K562 (cell line): ENCODE data around the gene INO80C. TPM values are rescaled to one million over a fixed set of nuclear protein-coding genes. Genes with fewer than 3 reads are reported as not detected.

Experiments used
- ATAC-seq: fragments of 200-7000 bp; cut with Tn5 transposase; 3 replicates; pipeline ENCODE4 v1.9.1; 2020; ENCODE audit warnings: moderate library complexity
- BruUV-seq: library from RNA; stranded (reverse); fragments of 400-500 nt; replicated peaks from 2 replicates; lab custom pipeline; 2021; lab: Mats Ljungman, UMichigan
- CTCF ChIA-PET: fragments of 300-600 bp; formaldehyde crosslinking; extraction: SDS; loops from one replicate; lab custom pipeline; 2021; ENCODE audit warnings: low intra/inter-chr PET ratio; lab: Yijun Ruan, JAX
- POLR2A ChIA-PET: fragments of 300-600, 350-650 bp; sonication (Branson Sonifier 250); formaldehyde crosslinking; extraction: SDS; loops from one replicate; lab custom pipeline; 2021; ENCODE audit warnings: antibody characterized with exemption, inconsistent platforms; lab: Yijun Ruan, JAX
- DNase-seq, 4 experiments: peaks; one replicate each; pipeline versions ENCODE4 v3.0.0 to v3.0.0-alpha.2; 2011 to 2018; ENCODE audit warnings: low spot score in 3 of 4, mixed read lengths in 3 of 4; ENCODE audit errors: extremely low read depth in 1 of 4
- FAIRE-seq: peaks from 2 replicates; lab custom pipeline; 2011; peaks lifted over from hg19 to GRCh38; lab: Jason Lieb, UNC
- H2AFZ ChIP-seq: 2 replicates; pipeline ENCODE4 v1.6.0; 2011; ENCODE audit warnings: low read depth, low read length, control low read depth, inconsistent platforms
- H3K27ac ChIP-seq: fragments of 200-600 bp; 3 replicates; pipeline ENCODE4 v1.8.0; 2011; ENCODE audit warnings: low read depth, mild to moderate bottlenecking, control low read depth, inconsistent platforms, low read length, moderate library complexity, mixed read lengths; ENCODE audit errors: extremely low read depth
- H3K27me3 ChIP-seq, 2 experiments: fragments of 300-600 bp in 1 of 2; 2 replicates in 1 of 2; 3 replicates in 1 of 2; pipeline versions ENCODE4 v1.6.0 to v1.8.0; 2011; ENCODE audit warnings: inconsistent platforms in 2 of 2, low read length in 2 of 2, mild to moderate bottlenecking in 1 of 2, mixed read lengths in 1 of 2, moderate library complexity in 1 of 2; ENCODE audit not compliant: control insufficient read depth in 2 of 2, insufficient read depth in 2 of 2
- H3K36me3 ChIP-seq: fragments of 300-600 bp; 3 replicates; pipeline ENCODE4 v1.8.0; 2011; ENCODE audit warnings: mild to moderate bottlenecking, low read length, inconsistent platforms; ENCODE audit not compliant: control insufficient read depth, insufficient read depth
- H3K4me1 ChIP-seq, 2 experiments: fragments of 200-600 bp in 1 of 2; replicated peaks in 1 of 2; 2 replicates in 1 of 2; 3 replicates in 1 of 2; pipeline versions ENCODE4 v1.5.1 to v1.8.0; 2011; ENCODE audit warnings: inconsistent platforms in 2 of 2, low read length in 2 of 2, mild to moderate bottlenecking in 1 of 2, mixed read lengths in 1 of 2, moderate library complexity in 1 of 2; ENCODE audit not compliant: control insufficient read depth in 2 of 2, insufficient read depth in 2 of 2
- H3K4me2 ChIP-seq: 2 replicates; pipeline ENCODE4 v1.6.1; 2011; ENCODE audit warnings: low read length, control low read depth, inconsistent platforms, mixed read lengths; ENCODE audit not compliant: insufficient read depth
- H3K4me3 ChIP-seq: fragments of 200-600 bp; sonication (generic), shearing (Covaris generic); 2 replicates; pipeline ENCODE4 v1.5.1; 2016; ENCODE audit warnings: control low read depth, inconsistent platforms
- H3K79me2 ChIP-seq: fragments of 200-600 bp; 3 replicates; pipeline ENCODE4 v1.8.0; 2011; ENCODE audit warnings: low read length, inconsistent platforms; ENCODE audit not compliant: control insufficient read depth, insufficient read depth
- H3K9ac ChIP-seq, 2 experiments: 2 replicates each; pipeline versions ENCODE4 v1.6.0 to v1.6.1; 2011; ENCODE audit warnings: low read depth in 2 of 2, low read length in 2 of 2, control low read depth in 1 of 2, inconsistent platforms in 1 of 2, mild to moderate bottlenecking in 1 of 2, mixed read lengths in 1 of 2; ENCODE audit not compliant: insufficient read depth in 1 of 2
- H3K9me1 ChIP-seq: one replicate; pipeline ENCODE4 v1.6.0; 2011; ENCODE audit warnings: inconsistent platforms, mild to moderate bottlenecking, low read length, moderate library complexity; ENCODE audit not compliant: control insufficient read depth, insufficient read depth
- H3K9me3 ChIP-seq: replicated peaks from 2 replicates; pipeline ENCODE4 v1.5.1; 2011; ENCODE audit warnings: low read depth, low read length, inconsistent platforms; ENCODE audit not compliant: control insufficient read depth, insufficient read depth
- H4K20me1 ChIP-seq: replicated peaks from 2 replicates; pipeline ENCODE4 v1.6.1; 2011; ENCODE audit warnings: low read length, inconsistent platforms, mixed read lengths; ENCODE audit not compliant: control insufficient read depth, insufficient read depth
- ADNP ChIP-seq: fragments of 200-800 bp; sonication (Bioruptor generic); IDR thresholded peaks from 2 replicates; pipeline ENCODE4 v1.6.1; 2016; ENCODE audit warnings: missing genetic modification characterization, missing compliant biosample characterization
- FOSL1 ChIP-seq: fragments of 200-800 bp; sonication (Bioruptor generic); conservative IDR thresholded peaks from 2 replicates; pipeline ENCODE4 v1.6.1; 2016; ENCODE audit warnings: missing genetic modification characterization, missing compliant biosample characterization
- HDAC1 ChIP-seq, 2 experiments: fragments of 450-650 bp; IDR thresholded peaks; 2 replicates each; pipeline ENCODE4 v1.6.1; 2016 to 2017; ENCODE audit warnings: inconsistent platforms in 1 of 2, mild to moderate bottlenecking in 1 of 2, moderate library complexity in 1 of 2
- HDAC2 ChIP-seq: fragments of 450-650 bp; IDR thresholded peaks from 2 replicates; pipeline ENCODE4 v1.6.1; 2016; ENCODE audit warnings: mild to moderate bottlenecking
- HDAC8 ChIP-seq: fragments of 450-650 bp; IDR thresholded peaks from 2 replicates; pipeline ENCODE4 v1.6.1; 2016; ENCODE audit warnings: mild to moderate bottlenecking, missing genetic modification characterization, moderate library complexity, missing compliant biosample characterization
- ILK ChIP-seq: fragments of 450-650 bp; IDR thresholded peaks from 2 replicates; pipeline ENCODE4 v1.6.1; 2016; ENCODE audit warnings: missing genetic modification characterization, low read depth, mild to moderate bottlenecking, missing compliant biosample characterization, moderate library complexity, borderline replicate concordance
- NFIC ChIP-seq: fragments of 450-650 bp; IDR thresholded peaks from 2 replicates; pipeline ENCODE4 v1.6.1; 2017; ENCODE audit warnings: mild to moderate bottlenecking, inconsistent platforms
- NFIX ChIP-seq: fragments of 250-450 bp; sonication (Bioruptor Pico); IDR thresholded peaks from 2 replicates; pipeline ENCODE4 v1.4.0; 2020; ENCODE audit warnings: low read depth, mild to moderate bottlenecking, moderate library complexity
- NFRKB ChIP-seq: fragments of 450-650 bp; IDR thresholded peaks from 2 replicates; pipeline ENCODE4 v1.6.1; 2016; ENCODE audit warnings: low read depth
- PURB ChIP-seq: sonication (generic); formaldehyde crosslinking; IDR thresholded peaks from 2 replicates; pipeline ENCODE4 v1.9.0; 2021; ENCODE audit warnings: low read depth, mild to moderate bottlenecking, missing genetic modification reagents
- RCOR1 ChIP-seq, 2 experiments: IDR thresholded peaks; 2 replicates each; pipeline ENCODE4 v1.6.1; 2012; ENCODE audit warnings: low read depth in 2 of 2, low read length in 2 of 2, borderline replicate concordance in 1 of 2, improper control_type of control experiment in 1 of 2
- RHOXF2B ChIP-seq: fragments of 250-450 bp; sonication (Bioruptor Pico); conservative IDR thresholded peaks from 2 replicates; pipeline ENCODE4 v1.5.1; 2021
- SRF ChIP-seq, 2 experiments: fragments of 250-450, 450-650 bp in 1 of 2; sonication (Bioruptor Pico) in 1 of 2; sonication (generic) in 1 of 2; formaldehyde crosslinking; IDR thresholded peaks; 2 replicates each; pipeline versions ENCODE4 v1.5.0 to v1.5.1; 2020 to 2022; ENCODE audit warnings: mild to moderate bottlenecking in 1 of 2, missing genetic modification reagents in 1 of 2
- TAF1 ChIP-seq: IDR thresholded peaks from 2 replicates; pipeline ENCODE4 v1.6.1; 2011; ENCODE audit warnings: mild to moderate bottlenecking, low read length, moderate library complexity; ENCODE audit not compliant: insufficient read depth, control insufficient read depth, severe bottlenecking; ENCODE audit errors: extremely low read depth
- TEAD1 ChIP-seq, 2 experiments: fragments of 450-650 bp in 1 of 2; sonication (generic) in 1 of 2; formaldehyde crosslinking; IDR thresholded peaks; 2 replicates each; pipeline versions ENCODE4 v1.4.0 to v1.8.0; 2020 to 2022; ENCODE audit warnings: mild to moderate bottlenecking in 2 of 2, missing genetic modification reagents in 1 of 2
- ZNF316 ChIP-seq: fragments of 450-650 bp; IDR thresholded peaks from 2 replicates; pipeline ENCODE4 v1.6.1; 2016
- WGBS: fragments of 100-300 bp; shearing (Covaris generic); methylation state at CpG from one replicate; pipeline ENCODE4 v1.1.6; 2016; ENCODE audit warnings: low coverage, mixed read lengths; ENCODE audit not compliant: insufficient coverage; ENCODE audit errors: missing lambda C conversion rate; 5-methylcytosine and 5-hydroxymethylcytosine counted together
- in situ Hi-C: fragments of 300-500 bp; cut with MboI; formaldehyde crosslinking; loops from 4 replicates; pipeline ENCODE4 v1.15.0; 2018; ENCODE audit warnings: inconsistent platforms, mixed read lengths
- intact Hi-C: fragments of 100-400 bp; cut with micrococcal nuclease; formaldehyde crosslinking; loops from 2 replicates; pipeline ENCODE4 v1.14.2; 2022
- polyA plus RNA-seq, 8 experiments: library from polyadenylated mRNA; depleted of rRNA in 4 of 8; stranded (reverse) in 5 of 8; unstranded in 3 of 8; fragments of >200 nt; fragmentation: Nextera tagmentation in 2 of 8; fragmentation: Illumina TruSeq in 1 of 8; extraction: Ambion mirVana in 2 of 8; extraction: Trizol in 1 of 8; gene quantifications; 2 replicates each; pipeline versions ENCODE4 v1.2.1 to v1.2.3, GENCODE V29; 2011 to 2014; ENCODE audit warnings: inconsistent platforms in 1 of 8, missing spikeins in 1 of 8
- total RNA-seq, 7 experiments: library from RNA; depleted of rRNA in 6 of 7; stranded (reverse); fragments of >200 nt in 6 of 7; fragmentation: Illumina TruSeq in 2 of 7; extraction: Trizol in 2 of 7; gene quantifications; 2 replicates each; pipeline versions ENCODE4 v1.2.1 to v1.2.3, GENCODE V29; 2011 to 2021; ENCODE audit warnings: low replicate concordance in 1 of 7
- TF ChIP-seq, protein P1 (sequence below): fragments of 250-450 bp; sonication (Bioruptor Pico); IDR thresholded peaks from 2 replicates; pipeline ENCODE4 v1.9.0; 2021; ENCODE audit warnings: mild to moderate bottlenecking, inconsistent platforms
- TF ChIP-seq, protein P2 (sequence below), 2 experiments: fragments of 450-650 bp; IDR thresholded peaks; 2 replicates each; pipeline ENCODE4 v1.6.1; 2016

INO80C gene
- total and polyA plus RNA-seq, 9 of the 15 experiments (the other 6 are each of a cell fraction or from before 2014, with no cell fraction given): 14.3 to 53.3 (median 46.6) TPM

DNA sequence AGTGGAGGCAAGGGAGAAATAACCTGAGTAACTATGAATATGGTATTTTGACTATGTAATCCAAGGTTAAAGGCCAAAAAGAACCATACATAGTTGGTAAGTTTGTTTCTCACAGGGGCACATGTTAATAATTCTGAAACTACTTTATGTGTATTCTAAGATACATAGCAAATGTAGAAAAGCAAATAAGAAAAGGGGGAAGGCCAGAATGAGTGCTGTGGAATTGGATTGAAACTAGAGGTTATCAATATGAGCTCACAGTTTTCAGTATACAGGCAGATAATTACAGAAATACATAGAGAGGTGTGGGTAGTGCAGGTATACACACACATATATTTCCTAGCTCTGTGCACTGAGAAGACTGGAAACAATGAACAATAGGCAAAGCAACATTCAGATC is 13.7 kb downstream of the INO80C start (continued):
- TF ChIP-seq NFIX (CRISPR knock-in tag) (no peak), ZNF316 (no peak), NFIC (no peak), FOSL1 (no peak), TEAD1 (CRISPR knock-in tag; IDR thresholded peaks at IDR 0.05) (no peak)
- TF ChIP-seq, protein P1, sequence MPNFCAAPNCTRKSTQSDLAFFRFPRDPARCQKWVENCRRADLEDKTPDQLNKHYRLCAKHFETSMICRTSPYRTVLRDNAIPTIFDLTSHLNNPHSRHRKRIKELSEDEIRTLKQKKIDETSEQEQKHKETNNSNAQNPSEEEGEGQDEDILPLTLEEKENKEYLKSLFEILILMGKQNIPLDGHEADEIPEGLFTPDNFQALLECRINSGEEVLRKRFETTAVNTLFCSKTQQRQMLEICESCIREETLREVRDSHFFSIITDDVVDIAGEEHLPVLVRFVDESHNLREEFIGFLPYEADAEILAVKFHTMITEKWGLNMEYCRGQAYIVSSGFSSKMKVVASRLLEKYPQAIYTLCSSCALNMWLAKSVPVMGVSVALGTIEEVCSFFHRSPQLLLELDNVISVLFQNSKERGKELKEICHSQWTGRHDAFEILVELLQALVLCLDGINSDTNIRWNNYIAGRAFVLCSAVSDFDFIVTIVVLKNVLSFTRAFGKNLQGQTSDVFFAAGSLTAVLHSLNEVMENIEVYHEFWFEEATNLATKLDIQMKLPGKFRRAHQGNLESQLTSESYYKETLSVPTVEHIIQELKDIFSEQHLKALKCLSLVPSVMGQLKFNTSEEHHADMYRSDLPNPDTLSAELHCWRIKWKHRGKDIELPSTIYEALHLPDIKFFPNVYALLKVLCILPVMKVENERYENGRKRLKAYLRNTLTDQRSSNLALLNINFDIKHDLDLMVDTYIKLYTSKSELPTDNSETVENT (CRISPR knock-in tag): no peak

DNA sequence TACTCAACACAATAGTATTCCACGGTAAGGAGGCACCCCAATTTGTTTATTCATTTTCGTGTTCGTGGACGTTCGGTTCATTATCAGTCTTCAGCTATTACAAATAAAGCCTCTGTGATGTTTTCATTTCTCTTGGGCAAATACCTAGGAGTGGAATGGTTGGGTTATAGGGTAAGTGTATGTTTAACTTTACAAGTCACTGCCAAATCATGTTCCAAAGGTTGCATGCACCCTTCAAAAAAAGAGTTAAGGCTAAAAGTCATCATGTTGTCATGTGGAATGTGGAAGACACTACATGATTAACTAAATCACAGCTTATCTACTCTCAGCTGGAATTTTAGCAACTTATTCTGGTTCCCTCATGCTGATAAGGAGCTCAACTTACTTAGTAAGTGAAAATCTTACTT is 15.8 kb downstream of the INO80C start:
- no peaks in the 10 kb centered on the region for H3K27me3 ChIP-seq
- ChIA-PET CTCF (no interaction called here), POLR2A (interaction anchor here (1.2 kb wide), 2 partner anchors 8 to 12 kb away, joined by 5 to 6 read pairs; no protein-coding TSS in a partner anchor)
- H3K36me3 ChIP-seq: 0 out of 3 replicates have a peak, but pooled peaks cover 4% of the 10 kb centered on the region
- H3K27ac ChIP-seq: no peak overlapping the region
- 76% methylated on average over 5 of the region's 5 CpGs for WGBS
- no peak overlapping the region for H3K4me3 ChIP-seq
- no peaks in the 10 kb centered on the region for H4K20me1 ChIP-seq
- FAIRE-seq: no peak
- H3K4me1 ChIP-seq: no peaks in the 10 kb centered on the region; a peak in 1 of 5 replicates
- no peaks in the 10 kb centered on the region for H3K79me2 ChIP-seq
- no peak overlapping the region for H3K9ac ChIP-seq
- in situ Hi-C loops: no loop called here
- no peak overlapping the region for H2AFZ ChIP-seq
- H3K9me3 ChIP-seq: no peaks in the 10 kb centered on the region
- no peak for ATAC-seq
- BruUV-seq: no TSS peak
- no peak for DNase-seq
- no peak overlapping the region for H3K4me2 ChIP-seq
- no peaks in the 10 kb centered on the region for H3K9me1 ChIP-seq
- intact Hi-C loops: no loop called here
- TF ChIP-seq HDAC1 (IDR thresholded peaks at IDR 0.05): peak in 1 of 2 experiments; percentile 23; a peak in 1 of 4 replicates
- no peak for TF ChIP-seq ILK (tag)
- no peak for TF ChIP-seq PURB
- no peak for TF ChIP-seq NFRKB
- no peak for TF ChIP-seq HDAC8 (tag)
- TF ChIP-seq TAF1: no peak
- TF ChIP-seq, protein P2, sequence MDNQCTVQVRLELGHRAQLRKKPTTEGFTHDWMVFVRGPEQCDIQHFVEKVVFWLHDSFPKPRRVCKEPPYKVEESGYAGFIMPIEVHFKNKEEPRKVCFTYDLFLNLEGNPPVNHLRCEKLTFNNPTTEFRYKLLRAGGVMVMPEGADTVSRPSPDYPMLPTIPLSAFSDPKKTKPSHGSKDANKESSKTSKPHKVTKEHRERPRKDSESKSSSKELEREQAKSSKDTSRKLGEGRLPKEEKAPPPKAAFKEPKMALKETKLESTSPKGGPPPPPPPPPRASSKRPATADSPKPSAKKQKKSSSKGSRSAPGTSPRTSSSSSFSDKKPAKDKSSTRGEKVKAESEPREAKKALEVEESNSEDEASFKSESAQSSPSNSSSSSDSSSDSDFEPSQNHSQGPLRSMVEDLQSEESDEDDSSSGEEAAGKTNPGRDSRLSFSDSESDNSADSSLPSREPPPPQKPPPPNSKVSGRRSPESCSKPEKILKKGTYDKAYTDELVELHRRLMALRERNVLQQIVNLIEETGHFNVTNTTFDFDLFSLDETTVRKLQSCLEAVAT (IDR thresholded peaks at IDR 0.05): no peak
- TF ChIP-seq HDAC2: 0 out of 2 replicates have a peak, but pooled peaks have one; percentile 53
- TF ChIP-seq RHOXF2B (CRISPR knock-in tag): no peak
- TF ChIP-seq RCOR1 (IDR thresholded peaks at IDR 0.05; ENCODE audit: borderline replicate concordance in 1 of 2, low read depth in 2 of 2, low read length in 2 of 2): peak in 1 of 2 experiments; percentile 93; a peak in 2 of 4 replicates
- no peak for TF ChIP-seq ADNP (tag)
- TF ChIP-seq SRF (CRISPR knock-in tag; IDR thresholded peaks at IDR 0.05): no peak
